Chondrocyte (in vitro differentiated cells): ENCODE data around the gene RNF40. TPM values are rescaled to one million over a fixed set of nuclear protein-coding genes. Genes with fewer than 3 reads are reported as not detected.

ENCODE experiments used
- DNase-seq: peaks from one replicate; pipeline ENCODE4 v3.0.0; 2021; ENCODE audit warnings: mixed read lengths, low spot score
- H3K27ac Mint-ChIP-seq: one replicate; pipeline ENCODE4 v1.8.0; 2021; ENCODE audit warnings: mild to moderate bottlenecking, moderate library complexity, mixed read lengths; ENCODE audit not compliant: unreplicated experiment
- H3K27me3 Mint-ChIP-seq: 2 replicates; pipeline ENCODE4 v1.8.0; 2021; ENCODE audit warnings: low read depth, mixed read lengths
- H3K36me3 Mint-ChIP-seq: 2 replicates; pipeline ENCODE4 v1.8.0; 2021; ENCODE audit warnings: low read depth, mixed read lengths
- H3K4me1 Mint-ChIP-seq: 2 replicates; pipeline ENCODE4 v1.8.0; 2021; ENCODE audit warnings: low read depth, mild to moderate bottlenecking, mixed read lengths
- H3K4me3 Mint-ChIP-seq: one replicate; pipeline ENCODE4 v1.8.0; 2021; ENCODE audit warnings: mild to moderate bottlenecking, moderate library complexity, mixed read lengths; ENCODE audit not compliant: unreplicated experiment
- H3K9me3 Mint-ChIP-seq: 2 replicates; pipeline ENCODE4 v1.8.0; 2021; ENCODE audit warnings: low read depth, mixed read lengths
- CTCF ChIP-seq: fragments of 200-600 bp; sonication (generic); IDR thresholded peaks from 2 replicates; pipeline ENCODE4 v1.5.0; 2021; ENCODE audit warnings: antibody characterized with exemption, mild to moderate bottlenecking, moderate library complexity
- total RNA-seq: library from RNA; stranded (reverse); gene quantifications from 3 replicates; pipeline ENCODE4 v1.2.1, GENCODE V29; 2021

RNF40 gene
- total RNA-seq, 1 donor from 2014 or later = 71.1 TPM

- no peak overlapping the region for H3K27ac Mint-ChIP-seq
- DNase-seq = no peak
- no peak overlapping the region for H3K4me3 Mint-ChIP-seq
- no peaks in the 10 kb centered on the region for H3K4me1 Mint-ChIP-seq
- H3K36me3 Mint-ChIP-seq = peaks cover 45% of the 10 kb centered on the region
- no peaks in the 10 kb centered on the region for H3K9me3 Mint-ChIP-seq
- H3K27me3 Mint-ChIP-seq = no peaks in the 10 kb centered on the region
- no peak for TF ChIP-seq CTCF
Observed at GRCh38 chr16:30721606-30722005, 40.5 kb upstream of the RNF40 start.

- Mint-ChIP-seq H3K4me1 (no peaks in the 10 kb centered on the region), H3K9me3 (no peaks in the 10 kb centered on the region), H3K27ac (peak overlapping the region; percentile 43), H3K27me3 (no peaks in the 10 kb centered on the region), H3K36me3 (peaks cover 43% of the 10 kb centered on the region), H3K4me3 (no peak overlapping the region)
- peak; percentile 62 for DNase-seq
- TF ChIP-seq CTCF = peak; percentile 31
Observed at GRCh38 chr16:30722443-30722842, 39.7 kb upstream of the RNF40 start.

- Mint-ChIP-seq H3K9me3 (no peaks in the 10 kb centered on the region), H3K27me3 (no peaks in the 10 kb centered on the region), H3K27ac (no peak overlapping the region), H3K4me3 (no peak overlapping the region), H3K36me3 (peaks cover 44% of the 10 kb centered on the region), H3K4me1 (no peaks in the 10 kb centered on the region)
- no peak for TF ChIP-seq CTCF
- peak; percentile 61 for DNase-seq
Observed at GRCh38 chr16:30722916-30723315, 39.2 kb upstream of the RNF40 start.

GRCh38 chr16:30723725-30724355 lies 38.3 kb upstream of the RNF40 start:
- Mint-ChIP-seq H3K36me3 (peaks cover 47% of the 10 kb centered on the region), H3K27ac (no peak overlapping the region), H3K9me3 (no peaks in the 10 kb centered on the region), H3K4me3 (no peak overlapping the region), H3K27me3 (no peaks in the 10 kb centered on the region), H3K4me1 (no peaks in the 10 kb centered on the region)
- TF ChIP-seq CTCF = no peak
- peak; percentile 72 for DNase-seq

GRCh38 chr16:30724641-30725417 lies 37.3 kb upstream of the RNF40 start:
- no peaks in the 10 kb centered on the region for H3K9me3 Mint-ChIP-seq

More at GRCh38 chr16:30724641-30725417, 37.3 kb upstream of the RNF40 start:
- no peak overlapping the region for H3K27ac Mint-ChIP-seq
- peak; percentile 64 for DNase-seq
- no peaks in the 10 kb centered on the region for H3K4me1 Mint-ChIP-seq
- H3K36me3 Mint-ChIP-seq = peaks cover 52% of the 10 kb centered on the region
- no peaks in the 10 kb centered on the region for H3K27me3 Mint-ChIP-seq
- TF ChIP-seq CTCF = no peak
- no peak overlapping the region for H3K4me3 Mint-ChIP-seq
